ENCODE measurements around the gene ZDHHC1. TPM values are rescaled to one million over a fixed set of nuclear protein-coding genes. Genes with fewer than 3 reads are reported as not detected.

ZDHHC1 gene
- polyA plus RNA-seq, 1 of the 3 experiments (the other 2 are of a cell fraction), result 15.8 TPM

DNA sequence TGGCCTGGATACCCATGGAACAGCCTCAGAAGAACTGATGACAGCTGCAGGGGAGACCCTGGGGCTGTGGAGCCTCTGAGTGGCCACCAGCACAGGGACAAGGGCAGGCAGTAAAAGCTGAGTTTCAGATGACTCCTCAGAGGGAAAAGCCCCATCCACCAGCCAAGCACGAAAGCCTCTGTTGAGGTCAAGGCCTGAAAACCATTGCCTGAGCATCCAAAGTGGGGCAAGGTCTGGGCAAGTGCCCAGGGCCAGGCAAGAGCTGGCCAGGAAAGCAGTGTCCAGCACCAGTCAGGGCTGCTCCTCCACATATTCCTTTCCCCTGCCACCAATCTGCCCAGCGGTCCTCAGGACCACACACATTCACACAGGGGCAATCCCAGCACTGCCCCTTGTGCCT is 48.3 kb upstream of the ZDHHC1 start (continued):
- no peak for TF ChIP-seq SMC3 (IDR thresholded peaks at IDR 0.05; ENCODE audit: low read depth, low read length)
- no peak for TF ChIP-seq YY1 (IDR thresholded peaks at IDR 0.05; ENCODE audit: low read depth)
- no peak for TF ChIP-seq RCOR1 (IDR thresholded peaks at IDR 0.05; ENCODE audit: low read length)
- TF ChIP-seq FOSL2 (IDR thresholded peaks at IDR 0.05; ENCODE audit: borderline replicate concordance, low read depth), result no peak

DNA sequence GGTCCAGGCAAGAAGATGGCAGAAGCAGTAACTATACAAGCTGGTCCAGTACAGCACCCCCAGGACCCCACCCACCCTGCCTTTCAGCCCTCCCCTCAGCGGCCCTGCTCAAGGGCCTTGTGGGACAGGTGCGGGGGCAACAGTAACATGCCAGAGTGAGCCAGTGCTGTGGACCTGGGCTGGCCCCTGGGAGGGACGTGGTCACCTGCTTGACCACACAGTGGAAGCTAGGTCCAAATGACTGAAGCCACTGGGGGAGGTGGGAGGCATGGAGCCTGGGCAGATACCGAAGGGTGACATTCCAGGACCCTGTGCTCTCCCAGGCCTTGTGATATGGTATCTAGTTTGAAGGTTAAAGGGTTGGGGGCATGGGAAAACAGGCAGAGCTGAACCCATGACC is 47.4 kb upstream of the ZDHHC1 start:
- Histone ChIP-seq H3K4me2 (no peak overlapping the region), H3F3A (replicated peaks; ENCODE audit: insufficient read depth) (peaks cover 7% of the 10 kb centered on the region), H3K79me2 (ENCODE audit: insufficient read depth) (peaks cover 73% of the 10 kb centered on the region), H3K4me3 (ENCODE audit: low read depth in 2 of 2, low read length in 1 of 2) (no peak overlapping the region), H3K27ac (ENCODE audit: low read depth in 2 of 2, low read length in 1 of 2) (no peak overlapping the region), H2AFZ (ENCODE audit: low read depth) (no peak overlapping the region), H3K9me3 (no peaks in the 10 kb centered on the region), H3K27me3 (ENCODE audit: insufficient read depth) (no peaks in the 10 kb centered on the region), H3K36me3 (replicated peaks in 1 of 2; ENCODE audit: control insufficient read depth in 1 of 2, insufficient read depth in 2 of 2, low read length in 1 of 2) (peaks cover 0 to 4% of the 10 kb centered on the region in 2 experiments), H4K20me1 (ENCODE audit: insufficient read depth) (peaks cover 88% of the 10 kb centered on the region), H3K9ac (no peak overlapping the region), H3K9me2 (no peaks in the 10 kb centered on the region), H3K4me1 (ENCODE audit: control insufficient read depth in 1 of 2, insufficient read depth in 2 of 2, low read depth in 1 of 2, low read length in 1 of 2) (peaks cover 18 to 38% of the 10 kb centered on the region in 2 experiments; a peak in 3 of 4 replicates)
- CTCF ChIA-PET, result interaction anchor here (0.6 to 8.2 kb wide), 8 partner anchors 12 to 209 kb away, joined by 3 to 76 read pairs (median 10); partner anchors contain the start of gene CARMIL2
- TF ChIP-seq TAF1 (IDR thresholded peaks at IDR 0.05; ENCODE audit: borderline replicate concordance, low read depth, low read length) (no peak), CHD2 (IDR thresholded peaks at IDR 0.05; ENCODE audit: low read length, partially characterized antibody) (no peak), RCOR1 (IDR thresholded peaks at IDR 0.05; ENCODE audit: low read length) (no peak), GABPA (IDR thresholded peaks at IDR 0.05; ENCODE audit: low read depth) (no peak), TEAD4 (IDR thresholded peaks at IDR 0.05; ENCODE audit: borderline replicate concordance, insufficient read depth) (no peak), EP300 (IDR thresholded peaks at IDR 0.05; ENCODE audit: borderline replicate concordance in 1 of 2, low read depth in 1 of 2, low read length in 1 of 2) (no peak), MXI1 (IDR thresholded peaks at IDR 0.05; ENCODE audit: low read depth, low read length) (no peak), SIN3A (IDR thresholded peaks at IDR 0.05; ENCODE audit: borderline replicate concordance, low read depth, low read length) (no peak), RAD21 (IDR thresholded peaks at IDR 0.05; ENCODE audit: low read length) (no peak), GATA2 (CRISPR knock-in tag; IDR thresholded peaks at IDR 0.05) (no peak), FOXJ3 (CRISPR knock-in tag; IDR thresholded peaks at IDR 0.05) (no peak), SMC3 (IDR thresholded peaks at IDR 0.05; ENCODE audit: low read depth, low read length) (no peak), FOXM1 (IDR thresholded peaks at IDR 0.05; ENCODE audit: low read depth) (no peak)
- TF ChIP-seq, protein P1, sequence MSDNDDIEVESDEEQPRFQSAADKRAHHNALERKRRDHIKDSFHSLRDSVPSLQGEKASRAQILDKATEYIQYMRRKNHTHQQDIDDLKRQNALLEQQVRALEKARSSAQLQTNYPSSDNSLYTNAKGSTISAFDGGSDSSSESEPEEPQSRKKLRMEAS (IDR thresholded peaks at IDR 0.05; ENCODE audit: low read depth), result no peak
- TF ChIP-seq, protein P2, sequence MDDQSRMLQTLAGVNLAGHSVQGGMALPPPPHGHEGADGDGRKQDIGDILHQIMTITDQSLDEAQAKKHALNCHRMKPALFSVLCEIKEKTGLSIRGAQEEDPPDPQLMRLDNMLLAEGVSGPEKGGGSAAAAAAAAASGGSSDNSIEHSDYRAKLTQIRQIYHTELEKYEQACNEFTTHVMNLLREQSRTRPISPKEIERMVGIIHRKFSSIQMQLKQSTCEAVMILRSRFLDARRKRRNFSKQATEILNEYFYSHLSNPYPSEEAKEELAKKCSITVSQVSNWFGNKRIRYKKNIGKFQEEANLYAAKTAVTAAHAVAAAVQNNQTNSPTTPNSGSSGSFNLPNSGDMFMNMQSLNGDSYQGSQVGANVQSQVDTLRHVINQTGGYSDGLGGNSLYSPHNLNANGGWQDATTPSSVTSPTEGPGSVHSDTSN (IDR thresholded peaks at IDR 0.05), result no peak
- TF ChIP-seq, protein P3, sequence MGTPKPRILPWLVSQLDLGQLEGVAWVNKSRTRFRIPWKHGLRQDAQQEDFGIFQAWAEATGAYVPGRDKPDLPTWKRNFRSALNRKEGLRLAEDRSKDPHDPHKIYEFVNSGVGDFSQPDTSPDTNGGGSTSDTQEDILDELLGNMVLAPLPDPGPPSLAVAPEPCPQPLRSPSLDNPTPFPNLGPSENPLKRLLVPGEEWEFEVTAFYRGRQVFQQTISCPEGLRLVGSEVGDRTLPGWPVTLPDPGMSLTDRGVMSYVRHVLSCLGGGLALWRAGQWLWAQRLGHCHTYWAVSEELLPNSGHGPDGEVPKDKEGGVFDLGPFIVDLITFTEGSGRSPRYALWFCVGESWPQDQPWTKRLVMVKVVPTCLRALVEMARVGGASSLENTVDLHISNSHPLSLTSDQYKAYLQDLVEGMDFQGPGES (IDR thresholded peaks at IDR 0.05; ENCODE audit: low read depth, low read length), result no peak
- WGBS (ENCODE audit: low lambda C conversion rate), result 96% methylated on average over 3 of the region's 4 CpGs
- POLR2A ChIA-PET, result no interaction called here
- DNase-seq, result no peak
